GM21360 (cell line): ENCODE results near the gene TMEM258.

Source experiments
- ATAC-seq: cut with Tn5 transposase; IDR thresholded peaks from one replicate; pipeline ENCODE4 v1.9.1; 2021; ENCODE audit warnings: mild to moderate bottlenecking, moderate library complexity; ENCODE audit not compliant: unreplicated experiment

TMEM258 gene

DNA sequence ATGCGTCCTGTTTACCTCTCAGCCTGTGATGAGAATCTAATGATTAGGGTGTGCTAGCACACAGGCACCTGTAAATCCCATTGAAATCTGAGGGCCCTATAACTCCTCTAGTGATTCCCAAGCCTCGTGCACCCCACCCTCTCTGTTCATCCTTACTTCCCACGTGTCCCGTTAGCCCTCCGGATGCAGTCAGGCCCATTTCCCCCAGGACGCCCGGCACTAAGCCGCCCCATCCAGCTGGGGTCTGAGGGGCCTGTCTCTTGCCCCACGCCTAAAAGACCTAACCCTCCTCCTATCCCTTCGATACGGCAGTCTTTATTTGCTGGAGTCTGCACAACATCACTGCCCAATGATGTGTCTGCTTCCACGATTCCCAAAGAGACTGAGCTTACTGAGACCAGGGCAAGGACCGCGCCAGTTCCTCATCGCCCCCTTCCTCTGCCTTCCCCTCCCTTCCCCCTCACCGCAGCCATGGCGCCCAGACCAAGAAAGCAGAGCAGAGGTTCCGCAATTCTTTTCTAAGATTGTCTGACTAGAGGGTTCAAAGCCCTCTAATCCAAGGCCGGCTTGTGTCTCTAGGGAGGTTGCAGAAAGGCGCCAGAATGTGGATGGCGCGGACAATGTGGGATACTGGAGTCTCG is 34.7 kb upstream of the TMEM258 start:
- no peak for ATAC-seq

DNA sequence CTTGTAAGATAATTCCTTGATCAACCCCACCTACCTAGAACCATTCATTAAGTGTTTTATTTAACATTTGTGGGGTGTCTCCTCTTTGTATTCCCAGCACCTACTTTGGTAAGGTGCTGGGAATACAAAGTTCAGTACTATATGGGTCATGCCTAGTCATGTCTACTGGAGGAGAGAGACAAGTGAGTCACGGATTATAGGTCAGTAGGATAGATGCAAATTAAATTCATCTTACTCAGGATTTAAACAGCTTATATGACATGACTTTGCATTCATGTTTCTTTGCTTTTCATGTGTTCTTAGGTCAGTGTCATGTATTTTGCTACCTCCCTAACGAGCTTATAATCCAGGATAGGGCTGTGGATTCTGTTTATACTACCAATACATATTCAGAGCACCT is 27.8 kb upstream of the TMEM258 start:
- ATAC-seq: no peak

DNA sequence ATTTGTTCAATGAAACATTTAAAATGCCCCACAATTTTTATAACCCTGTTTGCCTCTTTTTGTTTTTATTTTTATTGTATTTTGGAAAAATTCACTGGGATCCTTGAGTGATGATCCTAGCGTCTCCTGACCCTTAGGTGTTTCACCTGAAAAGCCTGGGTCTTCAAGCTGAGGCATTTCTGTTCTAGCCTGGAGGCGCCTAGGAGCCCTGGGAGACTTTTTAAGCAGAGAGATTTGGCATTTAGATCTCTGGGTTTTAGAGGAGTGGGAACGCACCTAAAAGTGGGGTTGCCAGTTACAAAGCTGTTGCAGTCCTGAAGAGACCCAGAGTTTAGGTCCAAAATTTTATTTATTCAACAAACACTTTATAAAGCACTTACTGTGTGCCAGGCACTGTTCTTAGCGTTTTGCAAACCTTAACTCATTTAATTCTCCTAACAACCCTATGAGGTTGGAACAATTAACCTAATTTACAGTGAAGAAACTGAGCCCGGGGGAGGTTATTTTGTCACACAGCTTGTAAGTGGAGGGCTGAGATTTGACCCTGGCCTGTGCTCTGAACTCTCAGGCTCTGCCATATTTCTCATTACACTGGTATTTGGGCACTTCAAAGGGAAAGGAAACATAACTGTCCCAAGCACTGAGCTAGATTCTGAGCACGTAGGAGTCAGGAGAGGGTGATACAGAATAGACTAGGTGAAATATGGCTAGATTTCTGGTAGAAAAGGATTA is 25.2 kb upstream of the TMEM258 start:
- no peak for ATAC-seq

DNA sequence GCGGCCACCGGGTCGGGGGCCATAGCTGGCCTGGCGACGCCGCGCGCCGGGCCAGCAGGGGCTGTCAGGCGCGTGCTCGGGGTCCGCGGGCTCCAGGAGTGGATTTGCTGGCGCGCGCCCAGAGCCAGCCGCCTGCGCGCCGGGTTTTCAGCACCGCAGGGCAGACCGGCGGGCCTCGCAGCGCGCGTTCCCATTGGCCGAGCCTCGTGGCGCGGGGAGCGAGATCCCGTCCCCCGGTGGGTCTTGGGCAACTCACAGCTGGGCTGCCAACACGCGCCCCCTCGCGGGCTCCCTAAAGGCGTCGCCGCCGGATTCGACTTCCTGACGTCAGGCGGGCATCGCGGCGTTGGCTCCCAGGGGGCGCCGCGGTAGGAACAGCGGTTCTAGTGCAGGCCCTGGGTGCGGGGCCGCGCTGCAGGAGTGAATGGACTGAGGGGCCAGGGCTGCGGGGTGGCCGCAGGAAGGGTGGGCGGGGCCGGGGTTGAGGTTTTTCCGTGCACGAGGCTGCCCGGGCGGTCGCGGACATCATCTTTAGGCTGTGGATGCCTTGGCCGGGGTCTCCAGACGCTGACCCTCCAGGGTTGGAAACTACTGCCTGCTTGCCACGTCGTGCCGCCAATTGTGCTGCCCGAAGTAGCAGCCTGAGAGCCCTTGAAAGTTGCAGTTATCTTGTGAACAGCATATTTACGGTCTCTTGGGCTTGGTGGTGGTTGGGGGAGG is 24.5 kb upstream of the TMEM258 start, which contains the start of gene FADS1:
Gene FADS1 (minus strand): TSS at position 268 of the 720 bp plus-strand sequence. CDS start 74 bp downstream, at position 194.
- peak; percentile 46 for ATAC-seq

DNA sequence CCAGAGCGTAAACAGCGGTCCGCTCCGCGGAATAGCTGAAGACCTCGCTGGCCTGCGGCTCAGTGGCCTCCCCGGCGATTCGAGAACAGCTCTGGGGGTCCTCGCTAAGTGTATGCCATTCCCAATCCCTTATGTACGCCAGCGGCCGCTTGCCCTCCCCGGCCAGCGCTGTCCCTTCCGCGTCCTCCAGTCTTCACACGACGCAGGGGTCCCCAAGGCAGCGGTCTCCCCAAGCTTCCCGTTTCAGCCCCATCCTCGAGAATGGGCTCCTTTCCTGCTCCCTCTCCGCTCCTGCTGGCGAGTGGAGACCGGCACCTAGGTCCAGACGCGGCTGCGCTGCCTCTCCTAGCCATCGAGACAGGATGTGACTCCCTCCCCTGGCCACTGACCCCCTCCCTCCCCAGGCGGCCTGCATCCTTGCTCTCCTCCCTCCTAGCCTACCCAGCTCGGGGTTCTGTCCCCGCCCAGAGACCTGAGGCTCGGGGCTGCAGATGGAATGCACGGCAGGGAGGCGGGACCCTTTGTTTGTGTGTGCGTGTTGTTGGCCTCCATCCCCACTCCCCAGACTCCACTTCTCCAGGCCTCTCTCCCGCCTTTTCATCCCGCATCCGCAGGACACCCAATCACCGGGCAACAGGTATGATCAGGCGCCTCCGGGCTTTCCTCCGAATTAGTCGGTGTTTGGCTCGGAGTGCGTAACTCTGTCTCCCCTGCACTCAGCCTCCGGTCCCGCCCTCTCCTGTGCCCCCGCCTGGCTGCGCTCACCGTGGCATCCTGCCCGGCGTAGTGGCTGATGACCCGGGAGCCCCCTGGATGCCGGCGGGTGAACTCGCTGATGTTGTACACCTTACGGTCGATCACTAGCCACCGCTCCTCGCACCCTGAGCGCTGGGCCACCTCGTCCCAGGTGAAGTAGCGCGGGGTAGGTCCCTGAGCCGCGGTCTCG is 23.7 kb upstream of the TMEM258 start:
- peak; percentile 16 for ATAC-seq

DNA sequence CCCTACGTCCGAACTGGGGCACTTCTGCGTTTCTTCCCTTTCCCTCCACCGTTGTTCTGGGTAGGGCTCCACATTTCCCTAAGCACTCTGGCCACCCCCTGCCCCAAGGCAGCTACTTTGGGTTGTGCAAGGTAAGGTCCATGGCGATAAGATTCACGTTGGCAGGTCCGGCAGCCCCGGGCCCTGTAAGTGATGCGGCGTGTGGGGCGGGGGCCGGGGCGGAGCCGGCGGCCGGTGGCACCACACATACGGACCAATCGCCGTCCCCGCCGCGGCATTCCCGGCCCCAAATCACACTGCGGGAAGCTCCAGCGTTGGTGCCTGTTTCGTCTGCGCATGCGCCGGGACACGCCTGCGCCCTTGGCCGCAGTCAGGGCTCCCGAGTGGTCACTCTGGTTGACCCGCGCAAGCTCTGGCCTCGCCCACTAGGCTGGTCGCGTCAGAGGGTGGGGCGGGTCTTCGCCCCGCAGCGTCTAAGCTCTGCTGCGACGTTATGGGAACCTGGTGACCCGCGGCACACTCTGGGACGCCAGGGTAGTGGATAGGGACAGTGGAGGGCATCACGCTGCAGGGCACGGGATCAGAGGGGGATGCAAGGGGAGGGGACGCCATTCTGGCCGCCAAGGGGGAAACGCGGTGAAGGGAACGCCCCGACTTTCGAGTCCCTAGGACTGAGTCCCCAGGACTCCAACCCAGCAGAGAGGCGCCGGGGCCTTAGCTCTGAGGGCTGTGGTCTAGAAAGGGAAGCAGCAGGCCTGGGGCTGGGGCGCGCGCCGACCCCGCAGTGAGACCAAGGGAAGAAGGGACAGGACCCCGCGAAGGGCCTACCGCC is 22.8 kb upstream of the TMEM258 start:
- peak; percentile 45 for ATAC-seq

DNA sequence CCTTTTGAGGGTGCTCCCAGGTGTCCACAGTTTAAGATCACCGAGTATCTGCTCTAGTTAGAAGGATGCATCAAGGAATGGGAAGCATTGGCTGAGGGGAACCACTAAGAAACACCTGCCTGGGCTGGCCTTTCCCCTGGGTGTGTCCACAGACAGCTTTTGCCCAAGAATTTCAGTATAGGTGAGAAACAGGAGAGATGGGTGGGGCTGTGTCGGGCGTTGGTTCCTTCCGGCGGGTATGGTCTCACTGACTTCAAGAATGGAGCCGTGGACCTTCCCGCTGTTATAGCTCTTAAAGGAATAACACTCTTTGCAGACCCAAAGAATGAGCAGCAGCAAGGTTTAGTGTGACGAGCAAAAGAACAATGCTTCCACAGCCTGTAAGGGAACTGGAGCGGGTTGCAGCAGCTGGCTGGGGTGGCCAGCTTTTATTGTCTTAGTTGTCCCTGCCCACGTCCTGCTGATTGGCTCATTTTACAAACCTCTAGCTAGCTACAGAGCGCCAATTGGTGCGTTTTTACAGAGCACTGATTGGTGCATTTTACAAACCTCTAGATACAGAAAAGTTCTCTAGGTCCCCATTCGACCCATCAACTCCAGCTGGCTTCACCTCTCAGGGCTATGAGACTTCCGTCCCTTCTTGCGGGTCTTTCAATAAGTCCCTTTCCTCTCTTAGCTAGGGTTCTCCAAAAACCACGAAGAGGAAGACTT is 22.0 kb upstream of the TMEM258 start:
- ATAC-seq: no peak

DNA sequence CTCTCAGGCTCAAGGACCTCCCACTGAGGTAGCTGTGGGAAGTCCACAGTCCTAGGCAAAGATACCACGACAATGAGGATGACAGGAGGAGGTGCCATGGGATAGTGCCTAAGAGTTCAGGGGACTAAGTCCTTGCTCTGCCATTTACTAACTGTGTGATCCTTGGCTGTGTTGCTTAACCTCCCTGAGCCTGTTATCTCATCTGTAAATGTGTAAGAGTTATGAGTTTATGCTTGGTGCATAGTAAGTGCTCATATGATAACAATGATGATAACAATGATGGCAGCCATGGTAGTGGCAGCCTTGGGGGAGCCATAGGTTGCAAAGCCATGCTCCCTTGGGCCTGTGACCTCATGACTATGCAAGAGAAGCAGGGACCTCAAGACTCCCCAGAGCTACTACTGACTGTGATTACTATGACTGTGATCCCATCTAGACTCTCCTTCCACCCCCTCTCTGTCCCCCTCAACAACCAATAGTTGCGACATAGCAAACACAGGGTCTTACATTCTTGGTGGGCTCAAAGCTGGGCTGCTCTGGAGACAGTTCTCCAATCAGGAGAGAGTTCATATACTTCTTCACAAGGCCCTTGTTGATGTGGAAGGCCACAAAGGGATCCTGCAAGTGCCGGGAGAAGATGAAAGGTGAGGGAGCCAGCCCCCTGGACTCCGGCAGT is 20.5 kb upstream of the TMEM258 start:
- no peak for ATAC-seq

DNA sequence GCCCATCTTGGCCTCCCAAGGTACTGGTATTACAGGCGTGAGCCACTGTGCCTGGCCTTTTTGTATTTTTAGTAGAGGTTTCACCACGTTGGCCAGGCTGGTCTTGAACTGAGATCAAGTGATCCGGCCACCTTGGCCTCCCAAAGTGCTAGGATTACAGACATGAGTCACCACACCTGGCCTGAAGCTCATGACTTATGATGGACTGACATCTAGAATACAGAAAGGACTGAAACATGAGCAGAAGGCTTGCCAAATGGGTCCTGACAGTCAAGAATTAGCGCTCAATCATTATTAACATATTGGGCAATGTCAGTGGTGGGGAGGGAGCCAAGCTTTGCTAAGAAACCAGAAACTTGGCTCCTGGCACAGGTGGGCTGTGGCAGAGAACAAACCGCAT is 19.4 kb upstream of the TMEM258 start:
- no peak for ATAC-seq

DNA sequence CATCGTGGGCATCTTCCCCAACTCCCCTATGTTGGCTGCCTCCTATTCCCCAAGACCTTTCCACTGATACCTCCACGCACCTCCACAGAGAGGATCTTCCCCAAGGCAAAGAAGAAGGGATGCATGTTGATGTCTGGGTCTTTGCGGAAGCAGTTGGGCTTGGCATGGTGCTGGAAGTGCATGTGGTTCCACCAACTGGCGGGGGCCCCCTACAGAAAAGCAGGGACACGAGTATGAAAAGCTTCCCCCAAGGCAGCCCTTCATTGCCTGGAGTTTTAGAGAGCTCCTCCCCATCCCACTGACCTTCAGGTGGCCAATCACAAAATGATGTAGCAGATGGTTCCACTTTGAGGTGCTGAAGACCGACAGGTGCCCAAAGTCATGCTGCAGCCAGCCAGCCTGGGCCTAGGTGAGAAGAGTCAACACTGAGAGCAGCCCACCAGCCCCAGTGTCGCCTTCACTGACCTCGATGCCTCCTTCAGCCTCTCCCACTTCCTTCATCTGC is 18.3 kb upstream of the TMEM258 start:
- no peak for ATAC-seq

DNA sequence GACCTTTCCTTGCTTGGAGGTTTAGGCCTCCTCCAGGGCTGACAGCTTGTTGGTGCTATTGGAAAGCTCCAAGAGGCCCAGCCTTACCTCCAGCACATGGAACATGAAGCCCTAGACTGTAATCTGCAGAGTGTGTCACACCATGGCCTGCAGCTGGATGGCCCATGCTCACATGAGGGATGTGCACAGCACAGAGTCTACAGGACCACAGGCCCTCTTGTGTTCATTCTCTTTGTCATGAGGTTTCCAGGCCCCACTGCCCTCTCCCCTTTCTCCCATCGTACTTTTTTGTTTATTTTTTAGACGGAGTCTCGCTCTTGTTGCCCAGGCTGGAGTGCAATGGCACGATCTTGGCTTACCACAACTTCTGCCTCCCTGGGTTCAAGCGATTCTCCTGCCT is 14.4 kb upstream of the TMEM258 start:
- ATAC-seq: no peak

DNA sequence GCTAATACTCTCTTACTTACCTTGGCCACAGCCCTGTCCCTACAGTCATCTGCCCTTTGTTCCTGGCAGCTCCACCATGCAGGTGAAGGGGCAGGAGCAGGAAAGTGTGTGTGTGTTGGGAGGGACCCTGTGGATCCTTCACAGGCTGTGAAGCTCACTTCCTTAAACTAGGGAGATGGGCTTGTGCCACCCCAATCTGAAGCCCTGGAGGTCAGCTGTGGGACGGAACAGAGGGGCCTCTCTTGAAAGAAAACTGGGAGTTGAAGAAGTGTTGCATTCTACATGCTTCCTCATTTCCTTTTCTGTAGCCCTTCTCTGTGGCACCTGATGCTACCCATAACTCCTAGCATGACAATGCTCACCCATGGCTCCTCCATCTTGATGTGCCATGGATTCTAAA is 12.7 kb upstream of the TMEM258 start:
- no peak for ATAC-seq

DNA sequence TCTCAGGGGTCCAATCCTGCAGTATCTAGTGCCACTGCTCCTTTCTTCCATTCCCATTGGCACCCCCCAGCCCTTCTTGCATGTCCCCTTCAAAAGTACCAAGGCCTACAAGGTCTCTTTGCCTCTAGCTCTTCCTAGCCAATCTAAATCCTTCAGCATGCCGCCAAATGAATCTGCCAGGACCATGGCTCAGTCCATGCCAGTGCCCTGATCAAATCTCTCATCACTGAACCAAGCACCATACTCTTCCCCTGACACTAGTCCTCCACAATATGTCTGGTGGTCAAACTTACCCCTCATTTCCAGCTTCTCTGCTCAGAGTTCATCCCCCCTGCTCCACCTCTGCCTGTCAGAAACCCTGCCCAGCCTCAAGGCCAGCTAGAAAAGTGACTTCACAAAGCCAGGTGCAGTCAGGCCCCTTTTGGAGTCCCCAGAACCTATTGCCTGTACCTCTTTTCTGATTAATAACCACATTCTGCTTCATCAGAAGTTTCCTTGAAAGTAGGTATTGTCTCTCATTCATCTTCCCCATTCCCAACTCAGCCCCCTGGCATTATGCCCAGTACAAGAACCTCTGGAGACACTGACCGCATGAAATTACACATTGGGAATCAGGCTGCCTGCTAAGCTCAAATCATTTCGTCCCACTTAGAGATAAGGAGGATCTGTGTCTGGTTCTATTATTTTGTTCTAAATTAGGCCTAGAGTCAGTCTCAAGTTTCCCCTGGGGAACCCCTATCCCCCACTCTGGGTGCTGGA is 11.7 kb upstream of the TMEM258 start:
- ATAC-seq: no peak

DNA sequence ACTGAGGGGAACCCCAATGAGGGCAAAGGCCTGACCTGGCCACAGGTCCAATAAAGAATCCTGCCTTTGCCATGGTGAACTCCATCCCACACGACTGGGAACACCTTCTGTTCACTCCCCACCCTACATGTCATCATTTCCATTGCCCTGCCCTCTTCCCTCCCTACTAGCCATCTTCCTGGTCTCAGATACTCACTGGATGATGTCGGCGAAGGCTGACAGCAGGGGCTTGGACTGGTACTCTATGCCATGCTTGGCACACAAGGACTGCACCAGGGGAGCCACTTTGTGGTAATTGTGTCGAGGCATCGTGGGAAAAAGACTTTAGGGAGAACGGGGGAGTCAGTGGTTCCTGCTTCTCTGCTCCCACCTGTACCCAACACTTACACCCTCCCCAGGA is 10.2 kb upstream of the TMEM258 start:
- ATAC-seq: no peak

DNA sequence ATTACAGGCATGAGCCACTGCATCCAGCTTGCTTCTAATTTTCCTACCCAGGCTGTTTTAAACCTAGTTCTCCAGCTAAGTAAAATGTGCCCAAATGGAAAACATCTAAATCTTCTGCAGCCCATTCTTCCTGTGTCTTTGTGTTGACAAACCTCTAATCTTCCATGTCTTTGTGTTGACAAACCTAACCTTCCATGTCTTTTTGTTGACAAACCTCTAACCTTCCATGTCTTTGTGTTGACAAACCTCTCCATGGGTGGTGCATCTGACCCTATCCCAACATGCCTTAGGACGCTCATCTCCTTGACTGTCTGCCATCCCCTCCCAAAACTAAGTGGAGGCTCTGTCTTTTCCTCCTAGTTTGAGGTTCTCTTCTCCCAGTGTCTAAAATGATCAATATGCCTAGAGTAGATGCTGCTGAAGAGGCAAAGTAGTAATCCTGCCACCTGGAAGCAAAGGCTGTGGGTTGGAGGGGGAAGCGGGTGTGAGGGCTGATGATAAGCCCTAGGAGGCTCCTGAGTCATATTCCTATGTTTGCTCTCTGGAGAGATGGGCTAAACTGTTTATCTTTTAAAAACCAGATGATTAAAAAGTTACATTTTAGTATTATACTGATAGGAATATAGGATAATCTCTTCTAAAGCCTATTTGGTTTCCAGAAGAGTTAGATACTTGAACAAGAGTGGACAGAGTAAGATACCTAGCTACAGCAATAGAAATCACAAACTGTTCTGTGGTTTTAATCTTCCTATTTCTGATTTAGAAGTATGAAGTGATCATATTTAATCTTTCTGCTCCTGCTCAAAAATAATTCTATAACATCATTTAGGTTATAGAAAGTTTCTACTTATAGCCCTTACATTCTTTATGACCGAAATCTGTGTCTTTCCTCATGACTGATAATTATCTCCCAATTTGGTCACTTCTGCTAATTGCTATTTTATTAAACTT is 8.2 kb upstream of the TMEM258 start:
- no peak for ATAC-seq

DNA sequence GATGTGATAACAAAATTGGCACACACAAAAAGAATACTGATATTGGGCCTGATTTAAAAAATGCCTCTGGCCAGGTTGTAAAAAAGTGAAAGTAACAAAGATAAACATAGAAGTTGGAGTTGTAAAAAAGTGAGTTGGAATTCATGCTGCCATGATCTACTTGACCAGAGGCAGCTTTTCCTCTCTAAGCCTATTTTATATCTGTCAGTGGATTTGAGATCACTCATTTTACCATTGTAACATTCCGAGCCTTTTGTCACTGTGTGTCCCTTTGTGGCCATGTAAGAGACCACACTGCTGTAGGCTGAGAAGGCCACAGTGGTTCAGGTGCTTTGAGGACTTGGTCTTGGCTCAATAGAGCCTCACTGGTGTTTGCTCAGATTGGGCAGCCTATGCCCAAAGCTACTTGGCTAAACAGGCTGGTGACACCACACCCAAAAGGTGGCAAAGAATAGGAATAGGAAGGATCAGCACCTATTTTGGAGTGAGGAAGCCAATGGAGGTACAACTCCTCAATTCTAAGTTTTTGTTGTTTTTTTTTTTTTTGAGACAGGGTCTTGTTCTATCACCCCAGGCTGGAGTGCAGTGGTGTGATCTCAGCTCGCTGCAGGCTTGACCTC is 7.4 kb upstream of the TMEM258 start:
- ATAC-seq: no peak
